HG02642 (cell line): Measurements from ENCODE around the gene LECT2.

Experiments
- ATAC-seq: cut with Tn5 transposase; IDR thresholded peaks from one replicate; pipeline ENCODE4 v1.9.1; 2021; ENCODE audit warnings: mild to moderate bottlenecking; ENCODE audit not compliant: unreplicated experiment, poor library complexity

Gene LECT2

DNA sequence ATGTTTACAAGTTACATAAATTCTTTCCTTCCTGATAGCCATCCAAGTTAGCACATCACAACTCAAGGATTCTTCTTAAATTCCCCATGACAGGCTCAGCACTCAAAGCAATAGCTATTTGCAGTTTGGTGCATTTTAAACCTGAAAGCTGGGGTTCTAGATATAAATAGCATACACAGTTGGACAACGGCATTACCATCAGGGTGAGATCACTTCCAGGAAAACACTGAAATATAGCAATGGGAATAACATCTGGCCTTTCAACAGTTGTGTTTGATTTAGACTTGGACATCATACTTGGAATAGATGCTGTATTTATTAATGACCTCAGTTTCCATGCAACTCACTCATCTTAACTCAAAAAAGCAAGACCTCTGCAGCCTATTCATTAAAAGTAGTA lies 24.7 kb upstream of the LECT2 start:
- ATAC-seq: no peak

- no peak for ATAC-seq
Observed at GRCh38 chr5:135978993-135979392, 24.2 kb upstream of the LECT2 start.

DNA sequence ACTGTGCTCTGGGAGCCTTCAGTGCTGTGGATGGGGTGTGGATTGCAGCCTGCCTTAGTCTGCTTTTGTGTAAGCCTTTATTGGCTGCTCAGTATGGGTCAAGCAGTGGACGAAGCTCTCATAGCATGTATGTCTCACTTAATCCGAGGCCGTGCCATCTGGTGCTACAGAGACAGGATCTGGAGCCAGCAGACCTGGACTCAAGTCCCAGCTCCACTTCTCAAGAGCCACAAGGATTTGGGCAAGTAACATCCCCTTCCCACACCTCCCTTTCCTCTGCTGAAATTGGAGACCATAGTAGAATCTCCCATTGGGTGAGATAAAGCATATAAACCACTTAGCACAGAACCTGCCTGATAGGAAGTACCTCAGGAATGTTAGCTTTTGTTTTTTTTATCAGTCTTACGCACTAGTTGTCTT lies 23.4 kb upstream of the LECT2 start:
- no peak for ATAC-seq

DNA sequence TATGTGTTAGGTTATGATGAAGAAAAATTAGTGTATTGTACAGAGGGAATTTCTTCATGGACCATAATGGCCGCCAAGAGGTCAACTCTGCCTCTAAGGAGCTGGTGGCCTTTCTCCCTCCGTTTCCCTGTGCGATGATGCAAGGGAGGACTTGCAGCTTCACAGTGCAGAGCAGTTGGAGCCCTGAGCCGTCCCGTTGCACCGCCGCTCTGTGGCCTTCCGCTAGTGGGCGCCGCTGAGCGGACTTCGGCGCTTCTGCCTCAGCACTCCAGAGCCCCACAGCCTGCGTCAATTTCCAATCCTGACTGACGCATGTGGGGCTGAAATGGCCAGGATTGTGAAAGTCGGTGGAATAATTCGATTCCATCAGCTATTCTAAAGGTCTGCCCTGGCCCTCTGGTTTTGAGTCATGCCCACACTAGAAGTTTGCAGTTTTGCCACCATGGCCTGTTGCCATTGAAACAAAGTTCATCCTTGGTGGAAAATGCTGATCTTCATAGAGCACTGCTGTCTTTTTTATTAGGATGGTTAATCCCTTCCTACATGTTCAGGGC lies 22.7 kb upstream of the LECT2 start:
- peak; percentile 78 for ATAC-seq

DNA sequence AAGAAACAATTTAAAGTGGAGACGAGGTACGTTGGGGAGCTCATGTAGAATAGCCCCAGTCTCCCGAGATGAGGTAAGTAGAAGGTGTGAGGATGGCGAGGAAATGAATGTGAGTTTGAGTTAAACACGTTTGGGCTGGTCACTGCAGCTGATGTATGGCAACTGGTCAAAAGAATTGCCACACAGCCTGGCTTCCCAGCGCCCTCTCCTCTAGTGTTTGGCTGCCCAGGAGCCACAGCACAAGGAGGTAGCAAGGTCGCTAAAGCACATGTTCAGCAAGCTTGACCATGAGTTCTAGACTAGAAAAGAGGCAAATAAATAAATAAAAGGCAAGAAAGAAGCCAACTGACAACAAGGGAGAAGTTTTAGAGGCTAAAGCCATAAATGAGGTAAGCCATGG lies 21.4 kb upstream of the LECT2 start:
- no peak for ATAC-seq

DNA sequence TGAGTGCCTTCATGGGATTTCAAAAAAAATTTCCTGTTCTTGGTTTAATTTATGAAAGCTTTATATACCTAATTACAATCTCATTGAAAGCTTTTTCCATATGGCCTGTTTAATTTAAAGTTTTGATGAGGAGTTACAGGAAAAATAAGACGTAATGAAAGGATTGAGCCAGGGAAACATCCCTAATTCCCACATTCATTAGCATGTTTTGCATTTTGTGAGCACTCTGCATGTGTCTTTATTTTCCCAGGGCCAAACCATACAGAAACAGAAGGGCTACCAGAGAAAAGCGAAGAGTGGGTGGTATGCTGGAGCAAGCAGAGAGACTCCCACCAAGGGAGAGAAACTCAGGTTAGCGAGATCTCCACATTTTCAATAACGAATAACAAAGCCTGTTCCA lies 20.3 kb upstream of the LECT2 start:
- no peak for ATAC-seq

GRCh38 chr5:135974021-135974600 lies 19.3 kb upstream of the LECT2 start:
- ATAC-seq: no peak

- ATAC-seq: no peak
Observed at GRCh38 chr5:135973323-135974020, 18.7 kb upstream of the LECT2 start.

GRCh38 chr5:135971701-135972100 lies 16.9 kb upstream of the LECT2 start:
- ATAC-seq: no peak

- ATAC-seq: no peak
Observed at GRCh38 chr5:135966790-135967189, 12.0 kb upstream of the LECT2 start.

DNA sequence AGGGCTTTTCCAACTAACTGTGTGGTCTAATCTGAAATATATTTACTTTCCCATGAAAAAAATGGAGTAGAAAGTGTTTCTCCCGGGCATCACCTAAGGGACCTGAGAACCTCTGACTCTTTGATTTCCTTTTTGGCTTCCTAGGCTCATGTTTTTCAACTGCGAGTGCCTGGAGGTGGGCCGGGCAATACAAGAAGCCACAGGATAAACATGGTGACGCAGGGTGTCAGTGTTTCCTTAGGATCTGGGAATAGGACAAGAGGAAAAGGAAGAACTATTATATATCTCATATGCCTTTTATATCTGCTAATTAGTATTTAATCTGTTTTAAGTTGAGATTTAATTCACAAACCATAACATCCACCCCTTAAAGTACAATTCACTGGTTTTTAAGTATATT lies 11.4 kb upstream of the LECT2 start:
- ATAC-seq: no peak

GRCh38 chr5:135965504-135965903 lies 10.7 kb upstream of the LECT2 start:
- ATAC-seq: no peak

GRCh38 chr5:135964670-135965320 lies 10.0 kb upstream of the LECT2 start:
- ATAC-seq: no peak

DNA sequence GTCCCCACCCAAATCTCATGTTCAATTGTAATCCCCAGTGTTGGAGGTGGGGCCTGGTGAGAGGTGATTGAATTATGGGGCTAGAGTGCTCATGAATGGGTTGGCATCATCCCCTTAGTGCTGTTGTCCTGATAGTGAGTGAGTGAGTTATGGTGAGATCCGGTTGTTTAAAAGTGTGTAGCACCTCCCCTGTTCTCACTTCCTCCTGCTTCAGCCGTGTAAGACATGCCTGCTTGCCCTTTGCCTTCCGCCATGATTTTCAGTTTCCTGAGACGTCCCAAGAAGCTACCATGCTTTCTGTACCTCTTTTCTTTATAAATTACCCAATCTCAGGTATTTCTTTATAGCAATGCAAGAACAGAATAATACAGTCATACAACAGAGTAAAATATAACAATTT lies 742 bp upstream of the LECT2 start:
- ATAC-seq: no peak

DNA sequence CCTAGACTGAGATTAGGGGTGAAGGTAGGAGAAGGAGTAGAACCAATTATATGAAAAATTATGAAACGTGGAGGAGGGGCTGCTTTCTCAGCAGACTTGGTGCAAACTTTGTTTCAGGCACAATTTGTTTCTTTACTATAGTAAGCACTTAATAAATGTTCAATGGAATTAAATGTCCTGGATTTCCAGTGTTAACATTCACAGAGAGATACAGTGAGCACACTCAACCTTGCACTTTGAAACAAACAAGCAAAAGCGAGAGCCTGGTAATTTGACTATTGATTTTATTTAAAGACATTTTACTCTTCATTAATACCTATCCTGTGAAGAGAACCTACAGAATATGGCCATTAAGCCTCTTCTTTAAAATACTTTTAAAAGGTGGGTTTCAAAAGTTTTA lies 933 bp downstream of the LECT2 start:
- no peak for ATAC-seq

GRCh38 chr5:135952683-135953082 lies 2.1 kb downstream of the LECT2 start:
- ATAC-seq: no peak

GRCh38 chr5:135951807-135952206 lies 3.0 kb downstream of the LECT2 start:
- no peak for ATAC-seq

DNA sequence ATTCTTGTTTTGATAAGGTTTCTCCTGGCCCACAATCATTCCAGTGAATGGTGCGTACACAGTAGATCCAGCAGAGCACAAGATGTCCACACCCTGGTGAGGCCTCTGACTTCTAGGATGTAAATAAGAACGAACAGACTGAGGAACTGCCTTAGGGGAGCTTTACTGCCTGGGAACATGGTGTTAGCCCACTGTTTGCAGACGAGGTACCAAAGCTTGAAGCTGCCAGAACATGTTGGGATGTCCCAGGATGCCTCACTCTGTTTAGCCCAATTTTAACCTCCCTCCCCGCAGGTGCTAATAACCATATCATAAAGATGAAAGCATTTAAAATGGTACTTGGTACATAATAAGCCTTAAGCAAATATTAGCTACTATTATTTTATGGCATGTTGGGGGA lies 3.5 kb downstream of the LECT2 start:
- ATAC-seq: no peak

DNA sequence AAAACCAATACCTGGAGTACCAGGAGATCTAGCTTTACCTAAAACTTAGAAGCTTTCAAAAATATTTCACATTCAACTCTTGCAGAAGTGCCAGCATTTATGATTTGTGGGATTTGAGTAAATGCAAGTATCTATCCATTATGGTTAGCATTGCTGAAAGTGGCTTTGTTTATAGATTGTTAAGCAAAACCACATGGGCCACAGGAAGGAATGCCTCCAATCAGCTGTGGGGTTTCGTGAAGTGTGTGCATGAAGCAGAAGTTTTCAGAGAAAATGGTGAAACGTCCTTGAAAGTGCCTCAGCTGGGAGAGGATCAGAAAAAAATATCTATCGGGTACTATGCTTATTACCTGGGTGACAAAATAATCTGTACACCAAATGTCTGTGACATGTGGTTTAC lies 4.2 kb downstream of the LECT2 start:
- no peak for ATAC-seq

- ATAC-seq: no peak
Observed at GRCh38 chr5:135944967-135945560, 9.7 kb downstream of the LECT2 start.

- ATAC-seq: no peak
Observed at GRCh38 chr5:135944564-135944963, 10.2 kb downstream of the LECT2 start.
